ENCODE measurements around the gene RPLP2.

Gene RPLP2

DNA sequence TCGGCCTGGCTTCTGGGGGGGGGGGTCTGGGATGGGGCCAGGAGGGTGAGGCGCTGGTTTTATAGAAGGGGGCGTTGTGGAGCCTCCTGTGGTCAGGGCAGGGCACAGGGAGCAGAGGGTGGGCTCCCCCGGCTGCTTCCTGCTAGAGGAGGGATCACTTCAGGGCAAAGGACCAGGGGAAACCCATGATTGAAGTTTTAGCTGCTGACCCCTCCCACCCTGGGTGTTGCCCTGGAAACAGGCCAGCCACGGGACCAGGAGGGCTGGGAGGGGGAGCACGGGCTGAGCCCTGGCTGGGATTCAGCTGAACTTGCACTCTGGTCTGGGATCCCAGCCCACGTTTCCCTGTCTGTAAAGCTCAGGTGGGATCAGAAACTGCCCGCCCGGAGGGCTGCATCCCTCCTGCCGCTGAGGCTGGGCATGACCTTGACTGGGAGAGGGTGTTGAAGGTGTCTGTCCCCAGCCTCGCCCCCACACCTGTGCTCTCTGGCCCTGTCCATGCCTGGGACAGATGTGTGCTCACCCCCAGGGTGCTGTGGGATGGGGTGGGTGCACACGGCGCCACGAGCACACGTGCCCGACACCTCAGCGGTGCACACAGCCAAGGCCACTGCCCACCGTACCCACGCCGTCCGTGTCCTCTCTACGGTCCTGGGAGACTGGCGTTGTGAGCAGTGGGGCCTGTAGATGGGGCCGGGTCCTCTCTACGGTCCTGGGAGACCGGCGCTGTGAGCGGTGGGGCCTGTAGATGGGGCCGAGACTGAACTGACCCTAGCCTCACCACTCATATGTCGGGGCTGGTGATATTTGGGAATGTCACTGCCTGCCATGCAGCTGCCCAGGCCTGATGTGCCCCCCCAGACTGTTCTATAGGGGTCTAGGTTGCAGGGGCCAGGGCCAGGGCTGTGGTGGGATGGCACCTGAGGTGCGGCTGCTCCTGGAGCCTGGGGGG lies 35.2 kb downstream of the RPLP2 start:
- TF ChIP-seq CTCF (IDR thresholded peaks at IDR 0.05; ENCODE audit: borderline replicate concordance, insufficient read depth, low read depth, low read length) = no peak
- no peak overlapping the region for H3K4me3 ChIP-seq (ENCODE audit: low read depth, low read length)

- no peak for TF ChIP-seq CTCF (IDR thresholded peaks at IDR 0.05; ENCODE audit: borderline replicate concordance, insufficient read depth, low read depth, low read length)
- no peak overlapping the region for H3K4me3 ChIP-seq (ENCODE audit: low read depth, low read length)
Observed at GRCh38 chr11:845872-846495, 36.2 kb downstream of the RPLP2 start.

DNA sequence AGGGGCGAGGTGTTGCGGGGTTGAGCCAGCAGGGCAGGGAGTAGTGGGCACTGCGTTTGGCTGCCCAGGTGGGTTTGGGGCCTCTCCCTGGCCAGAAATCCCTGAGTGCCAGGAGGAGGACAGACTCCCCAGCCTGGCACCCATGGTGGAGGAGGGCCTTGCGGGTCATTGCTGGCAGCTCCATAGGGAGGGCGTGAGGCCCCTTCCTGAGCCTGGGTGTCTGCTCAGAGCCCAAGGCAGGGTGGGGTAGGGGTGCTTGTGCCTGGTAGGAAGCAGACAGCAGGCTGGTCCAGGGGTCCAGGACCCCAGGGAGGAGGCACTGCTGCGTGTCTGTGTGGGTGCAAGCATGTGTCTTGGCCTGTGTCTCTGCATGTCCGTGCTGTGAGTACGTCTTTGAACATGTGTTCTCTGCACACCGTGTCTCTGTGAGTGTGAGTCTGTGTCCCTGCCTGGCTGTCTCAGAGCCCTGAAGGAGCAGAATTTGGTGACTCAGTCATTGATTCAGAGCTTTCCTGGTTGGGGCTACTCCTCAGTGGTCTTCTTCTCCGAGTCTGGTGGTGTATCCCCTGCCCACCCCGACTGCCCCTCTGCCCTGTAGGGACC lies 36.8 kb downstream of the RPLP2 start:
- H3K4me3 ChIP-seq (ENCODE audit: low read depth, low read length) = no peak overlapping the region
- no peak for TF ChIP-seq CTCF (IDR thresholded peaks at IDR 0.05; ENCODE audit: borderline replicate concordance, insufficient read depth, low read depth, low read length)

GRCh38 chr11:847876-848275 lies 38.1 kb downstream of the RPLP2 start:
- H3K4me3 ChIP-seq (ENCODE audit: low read depth, low read length) = no peak overlapping the region

GRCh38 chr11:848380-848931 lies 38.7 kb downstream of the RPLP2 start:
- H3K4me3 ChIP-seq (ENCODE audit: low read depth, low read length) = no peak overlapping the region
- TF ChIP-seq CTCF (IDR thresholded peaks at IDR 0.05; ENCODE audit: borderline replicate concordance, insufficient read depth, low read depth, low read length) = peak; percentile 98

More at GRCh38 chr11:847876-848275, 38.1 kb downstream of the RPLP2 start:
- no peak for TF ChIP-seq CTCF (IDR thresholded peaks at IDR 0.05; ENCODE audit: borderline replicate concordance, insufficient read depth, low read depth, low read length)

- TF ChIP-seq CTCF (IDR thresholded peaks at IDR 0.05; ENCODE audit: borderline replicate concordance, insufficient read depth, low read depth, low read length) = no peak
- peak overlapping the region; percentile 36 for H3K4me3 ChIP-seq (ENCODE audit: low read depth, low read length)
Observed at GRCh38 chr11:849104-849824, 39.5 kb downstream of the RPLP2 start.
